ENCODE measurements around the gene PGAP6. TPM values are rescaled to one million over a fixed set of nuclear protein-coding genes. Genes with fewer than 3 reads are reported as not detected.
"Not testable (repeated sequence)": the region's sequence is repeated elsewhere in the genome, so short reads cannot be mapped to it uniquely, and the experiment has no call there.

Gene PGAP6
- total RNA-seq, 4 donors from 2014 or later, result 32.8 to 53.5 (median 46.3) TPM

DNA sequence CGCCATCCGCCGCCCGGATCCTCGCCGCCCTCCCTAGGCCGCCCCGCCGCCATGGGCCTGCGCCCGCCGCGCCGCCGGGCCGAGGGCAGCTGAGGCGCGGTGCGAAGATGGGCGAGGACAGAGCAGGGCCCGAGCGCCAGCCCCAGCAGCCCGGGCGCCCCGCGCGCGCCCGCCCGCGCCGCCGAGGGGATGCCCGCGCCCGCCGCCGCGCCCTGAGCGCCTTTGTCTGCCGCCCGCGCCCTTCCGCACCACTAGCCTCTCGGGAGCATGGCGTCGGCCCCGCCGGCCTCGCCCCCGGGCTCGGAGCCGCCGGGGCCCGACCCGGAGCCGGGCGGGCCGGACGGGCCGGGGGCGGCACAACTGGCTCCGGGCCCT lies 43.9 kb upstream of the PGAP6 start:
- no peaks in the 10 kb centered on the region for H3K27me3 ChIP-seq
- TF ChIP-seq CTCF (IDR thresholded peaks at IDR 0.05), result no peak
- no peak for TF ChIP-seq EP300 (IDR thresholded peaks at IDR 0.05)
- no peak for TF ChIP-seq POLR2AphosphoS5 (IDR thresholded peaks at IDR 0.05)
- TF ChIP-seq POLR2A (IDR thresholded peaks at IDR 0.05; ENCODE audit: low read depth), result no peak
- no peak for DNase-seq (ENCODE audit: extremely low spot score)
- H3K9me3 ChIP-seq, result no peaks in the 10 kb centered on the region
- intact Hi-C loops (cut with DNase I), result loop anchor here (10.0 kb wide), 1 partner anchor 99 kb away; the partner anchor contains the start of gene CAPN15
- H3K4me1 ChIP-seq, result peaks cover 26 to 67% (median 63%) of the 10 kb centered on the region in 4 donors
- WGBS, result no CpG with 5 or more reads among the region's 63 CpGs
- H3K36me3 ChIP-seq, result peaks cover 0 to 4% (median 0%) of the 10 kb centered on the region in 4 donors
- H3K4me3 ChIP-seq, result peak overlapping the region; percentile 80 to 87 (median 82)
- H3K27ac ChIP-seq (replicated peaks in 1 of 4), result peak overlapping the region; percentile 91 to 97 (median 94)

GRCh38 chr16:425082-425718 lies 43.4 kb upstream of the PGAP6 start, which contains the start of gene RAB11FIP3:
TSS of gene RAB11FIP3 (plus strand) at chr16:425649. CDS start at chr16:426007, 358 bp downstream.
- TF ChIP-seq POLR2A (IDR thresholded peaks at IDR 0.05; ENCODE audit: low read depth), result peak; percentile 83
- peak; percentile 90 to 96 for TF ChIP-seq POLR2AphosphoS5 (IDR thresholded peaks at IDR 0.05)
- peak in 2 of 3 experiments; percentile 17 to 18 for TF ChIP-seq CTCF (IDR thresholded peaks at IDR 0.05)
- no peak for TF ChIP-seq EP300 (IDR thresholded peaks at IDR 0.05)
- Histone ChIP-seq H3K36me3 (peaks cover 0 to 4% (median 0%) of the 10 kb centered on the region in 4 donors), H3K9me3 (no peaks in the 10 kb centered on the region), H3K27me3 (no peaks in the 10 kb centered on the region), H3K4me1 (peaks cover 26 to 64% (median 61%) of the 10 kb centered on the region in 4 donors), H3K27ac (replicated peaks in 1 of 4) (peak within 1 kb of the TSS; percentile 91 to 97 (median 94)), H3K4me3 (peak within 1 kb of the TSS; percentile 80 to 87 (median 82))
- intact Hi-C loops (cut with DNase I), result loop anchor here (10.0 kb wide), 1 partner anchor 100 kb away; the partner anchor contains the start of gene CAPN15
- DNase-seq (ENCODE audit: extremely low spot score), result peak; percentile 94
- 0% methylated on average over 2 of the region's 77 CpGs for WGBS

- WGBS, result 12% methylated on average over 19 of the region's 31 CpGs
- H3K27ac ChIP-seq (replicated peaks in 1 of 4), result peak overlapping the region; percentile 91 to 97 (median 94)
- no peaks in the 10 kb centered on the region for H3K9me3 ChIP-seq
- H3K4me3 ChIP-seq, result peak overlapping the region; percentile 80 to 87 (median 82)
- peaks cover 26 to 59% (median 57%) of the 10 kb centered on the region in 4 donors for H3K4me1 ChIP-seq
- no peaks in the 10 kb centered on the region for H3K27me3 ChIP-seq
- TF ChIP-seq POLR2A (IDR thresholded peaks at IDR 0.05; ENCODE audit: low read depth) (peak; percentile 39), EP300 (IDR thresholded peaks at IDR 0.05) (peak; percentile 27), CTCF (IDR thresholded peaks at IDR 0.05) (no peak), POLR2AphosphoS5 (IDR thresholded peaks at IDR 0.05) (no peak)
- intact Hi-C loops (cut with DNase I), result loop anchor here (10.0 kb wide), 1 partner anchor 100 kb away; the partner anchor contains the start of gene CAPN15
- H3K36me3 ChIP-seq, result peaks cover 0 to 4% (median 0%) of the 10 kb centered on the region in 4 donors
- DNase-seq (ENCODE audit: extremely low spot score), result no peak
Measured at GRCh38 chr16:424623-425081, 42.9 kb upstream of the PGAP6 start.

- no peak for TF ChIP-seq EP300 (IDR thresholded peaks at IDR 0.05)
- TF ChIP-seq POLR2AphosphoS5 (IDR thresholded peaks at IDR 0.05), result peak; percentile 87 to 92
- peak; percentile 61 for TF ChIP-seq POLR2A (IDR thresholded peaks at IDR 0.05; ENCODE audit: low read depth)
- no peak for TF ChIP-seq CTCF (IDR thresholded peaks at IDR 0.05)
- peak; percentile 94 for DNase-seq (ENCODE audit: extremely low spot score)
- intact Hi-C loops (cut with DNase I), result loop anchor here (10.0 kb wide), 1 partner anchor 101 kb away; the partner anchor contains the start of gene CAPN15
- H3K4me3 ChIP-seq, result peak overlapping the region; percentile 80 to 87 (median 82)
- peak overlapping the region; percentile 91 to 97 (median 94) for H3K27ac ChIP-seq (replicated peaks in 1 of 4)
- H3K36me3 ChIP-seq, result peaks cover 0 to 2% (median 0%) of the 10 kb centered on the region in 4 donors
- 28% methylated on average over 20 of the region's 20 CpGs for WGBS
- peaks cover 26 to 54% (median 53%) of the 10 kb centered on the region in 4 donors for H3K4me1 ChIP-seq
- H3K9me3 ChIP-seq, result no peaks in the 10 kb centered on the region
- no peaks in the 10 kb centered on the region for H3K27me3 ChIP-seq
Measured at GRCh38 chr16:424033-424622, 42.4 kb upstream of the PGAP6 start.

DNA sequence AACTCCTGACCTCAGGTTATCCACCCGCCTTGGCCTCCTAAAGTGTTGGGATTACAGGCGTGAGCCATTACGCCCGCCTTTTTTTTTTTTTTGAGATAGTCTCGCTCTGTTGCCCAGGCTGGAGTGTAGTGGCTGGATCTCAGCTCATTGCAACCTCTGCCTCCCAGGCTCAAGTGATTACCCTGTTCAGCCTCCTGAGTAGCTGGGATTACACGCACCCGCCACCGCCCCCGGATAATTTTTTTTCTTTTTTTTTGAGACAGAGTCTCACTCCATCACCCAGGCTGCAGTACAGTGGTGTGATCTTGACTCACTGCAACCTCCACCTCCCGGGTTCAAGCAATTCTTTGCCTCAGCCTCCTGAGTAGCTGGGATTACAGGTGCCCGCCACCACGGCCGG lies 40.4 kb upstream of the PGAP6 start:
- not testable (repeated sequence) for H3K9me3 ChIP-seq; H3K4me3 ChIP-seq; H3K27me3 ChIP-seq; DNase-seq (ENCODE audit: extremely low spot score); H3K27ac ChIP-seq (replicated peaks in 1 of 4); H3K36me3 ChIP-seq
- 92% methylated on average over 13 of the region's 13 CpGs for WGBS
- intact Hi-C loops (cut with DNase I), result loop anchor here (10.0 kb wide), 1 partner anchor 103 kb away; the partner anchor contains the start of gene CAPN15
- peaks cover 14 to 35% (median 34%) of the 10 kb centered on the region in 4 donors for H3K4me1 ChIP-seq

- peaks cover 0 to 25% (median 21%) of the 10 kb centered on the region in 4 donors for H3K36me3 ChIP-seq
Measured at GRCh38 chr16:415170-415498, 33.4 kb upstream of the PGAP6 start.

More at GRCh38 chr16:415170-415498, 33.4 kb upstream of the PGAP6 start:
- H3K27me3 ChIP-seq; H3K4me1 ChIP-seq; H3K27ac ChIP-seq (replicated peaks in 1 of 4); DNase-seq (ENCODE audit: extremely low spot score); H3K4me3 ChIP-seq; H3K9me3 ChIP-seq; intact Hi-C loops (cut with DNase I): not testable (repeated sequence)
- 100% methylated on average over 3 of the region's 3 CpGs for WGBS

Measured in esophagus muscularis mucosa (tissue), 4 donors.